MM.1S (cell line): ENCODE data around the gene VAV3.

Experiments used
- DNase-seq: peaks from one replicate; pipeline ENCODE4 v3.0.0-alpha.2; 2015
- H2AFZ ChIP-seq: fragments of 300-600 bp; sonication (generic); 2 replicates; pipeline ENCODE4 v1.6.0; 2016; ENCODE audit warnings: antibody characterized with exemption, low read length
- H3F3A ChIP-seq: fragments of 300-600 bp; sonication (generic); 2 replicates; pipeline ENCODE4 v1.6.1; 2016; ENCODE audit warnings: mild to moderate bottlenecking, antibody characterized with exemption, low read length, moderate library complexity, mixed read lengths; ENCODE audit not compliant: insufficient read depth
- H3K27ac ChIP-seq: fragments of 300-600 bp; sonication (generic); 2 replicates; pipeline ENCODE4 v1.5.1; 2016; ENCODE audit warnings: mild to moderate bottlenecking, low read length
- H3K27me3 ChIP-seq: fragments of 300-600 bp; sonication (generic); replicated peaks from 2 replicates; pipeline ENCODE4 v1.6.0; 2016; ENCODE audit warnings: low read length; ENCODE audit not compliant: insufficient read depth
- H3K36me3 ChIP-seq: fragments of 300-600 bp; sonication (generic); replicated peaks from 2 replicates; pipeline ENCODE4 v1.6.1; 2016; ENCODE audit warnings: mild to moderate bottlenecking, low read length, mixed read lengths; ENCODE audit not compliant: insufficient read depth
- H3K4me1 ChIP-seq: fragments of 300-600 bp; sonication (generic); 2 replicates; pipeline ENCODE4 v1.6.1; 2016; ENCODE audit warnings: low read length, mixed read lengths
- H3K4me2 ChIP-seq: fragments of 300-600 bp; sonication (generic); 2 replicates; pipeline ENCODE4 v1.6.0; 2016; ENCODE audit warnings: low read depth, low read length
- H3K4me3 ChIP-seq: fragments of 300-600 bp; sonication (generic); 2 replicates; pipeline ENCODE4 v1.5.1; 2016; ENCODE audit warnings: low read length, mixed read lengths
- H3K79me2 ChIP-seq: fragments of 300-600 bp; sonication (generic); 2 replicates; pipeline ENCODE4 v1.6.1; 2016; ENCODE audit warnings: mixed run types, low read length, mixed read lengths
- H3K9ac ChIP-seq: fragments of 300-600 bp; sonication (generic); 2 replicates; pipeline ENCODE4 v1.6.1; 2016; ENCODE audit warnings: low read length, mixed read lengths
- H3K9me2 ChIP-seq: fragments of 300-600 bp; sonication (generic); replicated peaks from 2 replicates; pipeline ENCODE4 v1.6.1; 2016; ENCODE audit warnings: mild to moderate bottlenecking, low read length, mixed read lengths; ENCODE audit not compliant: insufficient read depth
- H3K9me3 ChIP-seq: fragments of 300-600 bp; sonication (generic); replicated peaks from 2 replicates; pipeline ENCODE4 v1.6.1; 2016; ENCODE audit warnings: mild to moderate bottlenecking, low read length, mixed read lengths; ENCODE audit not compliant: insufficient read depth
- H4K20me1 ChIP-seq: fragments of 300-600 bp; sonication (generic); 2 replicates; pipeline ENCODE4 v1.6.1; 2016; ENCODE audit warnings: mild to moderate bottlenecking, low read length, moderate library complexity, mixed read lengths; ENCODE audit not compliant: insufficient read depth
- EZH2 ChIP-seq: fragments of 300-600 bp; sonication (generic); optimal IDR thresholded peaks from 2 replicates; pipeline ENCODE3; 2017; ENCODE audit warnings: low read depth, mild to moderate bottlenecking, antibody characterized with exemption, low read length, mixed read lengths
- EZH2phosphoT487 ChIP-seq: fragments of 300-600 bp; sonication (generic); IDR thresholded peaks from 2 replicates; pipeline ENCODE4 v1.6.1; 2018; ENCODE audit warnings: antibody characterized with exemption, low read length
- TF ChIP-seq, protein P1 (sequence below): fragments of 300-600 bp; sonication (generic); IDR thresholded peaks from 2 replicates; pipeline ENCODE4 v1.5.1; 2016; ENCODE audit warnings: antibody characterized with exemption, low read length, mixed read lengths

The VAV3 gene

DNA sequence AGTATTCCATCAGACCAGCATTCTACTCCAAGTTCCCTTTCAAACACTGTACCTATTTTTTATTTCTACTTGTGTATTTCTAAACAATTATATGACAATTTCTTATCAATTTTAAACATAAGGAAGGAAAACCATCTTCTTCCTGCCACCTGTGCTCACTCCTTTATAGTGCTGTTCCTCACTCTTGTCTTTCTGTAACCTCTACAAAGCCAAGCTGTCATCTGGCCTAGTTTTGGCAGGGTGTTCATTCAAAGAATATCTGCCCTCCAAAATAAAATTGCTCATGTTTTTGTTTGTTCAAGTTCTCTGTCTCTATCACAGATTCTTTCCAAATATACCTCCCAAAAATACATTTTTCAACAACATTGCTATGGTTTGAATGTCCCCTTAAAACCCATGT lies 360.2 kb downstream of the VAV3 start:
- Histone ChIP-seq H4K20me1 (no peaks in the 10 kb centered on the region), H3K4me1 (peaks cover 13% of the 10 kb centered on the region; the same call in 1 of the 2 replicates), H3K36me3 (no peaks in the 10 kb centered on the region), H3F3A (no peaks in the 10 kb centered on the region), H3K4me2 (no peak overlapping the region), H3K79me2 (no peaks in the 10 kb centered on the region), H3K4me3 (no peak overlapping the region), H3K9me2 (no peaks in the 10 kb centered on the region), H3K27ac (no peak overlapping the region), H3K27me3 (no peaks in the 10 kb centered on the region), H3K9ac (no peak overlapping the region), H3K9me3 (no peaks in the 10 kb centered on the region), H2AFZ (no peak overlapping the region)
- no peak for DNase-seq
- TF ChIP-seq EZH2 (no peak), EZH2phosphoT487 (no peak)
- TF ChIP-seq, protein P1, sequence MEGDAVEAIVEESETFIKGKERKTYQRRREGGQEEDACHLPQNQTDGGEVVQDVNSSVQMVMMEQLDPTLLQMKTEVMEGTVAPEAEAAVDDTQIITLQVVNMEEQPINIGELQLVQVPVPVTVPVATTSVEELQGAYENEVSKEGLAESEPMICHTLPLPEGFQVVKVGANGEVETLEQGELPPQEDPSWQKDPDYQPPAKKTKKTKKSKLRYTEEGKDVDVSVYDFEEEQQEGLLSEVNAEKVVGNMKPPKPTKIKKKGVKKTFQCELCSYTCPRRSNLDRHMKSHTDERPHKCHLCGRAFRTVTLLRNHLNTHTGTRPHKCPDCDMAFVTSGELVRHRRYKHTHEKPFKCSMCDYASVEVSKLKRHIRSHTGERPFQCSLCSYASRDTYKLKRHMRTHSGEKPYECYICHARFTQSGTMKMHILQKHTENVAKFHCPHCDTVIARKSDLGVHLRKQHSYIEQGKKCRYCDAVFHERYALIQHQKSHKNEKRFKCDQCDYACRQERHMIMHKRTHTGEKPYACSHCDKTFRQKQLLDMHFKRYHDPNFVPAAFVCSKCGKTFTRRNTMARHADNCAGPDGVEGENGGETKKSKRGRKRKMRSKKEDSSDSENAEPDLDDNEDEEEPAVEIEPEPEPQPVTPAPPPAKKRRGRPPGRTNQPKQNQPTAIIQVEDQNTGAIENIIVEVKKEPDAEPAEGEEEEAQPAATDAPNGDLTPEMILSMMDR = no peak

- no peak overlapping the region for H3K27ac ChIP-seq
- no peak overlapping the region for H3K4me3 ChIP-seq
- H2AFZ ChIP-seq = no peak overlapping the region
- H3K4me2 ChIP-seq = no peak overlapping the region
- no peak for DNase-seq
- H3K9me3 ChIP-seq = no peaks in the 10 kb centered on the region
- TF ChIP-seq, protein P1 = no peak
- TF ChIP-seq EZH2phosphoT487 (no peak), EZH2 (no peak)
- no peaks in the 10 kb centered on the region for H3K9me2 ChIP-seq
- H3K4me1 ChIP-seq = peaks cover 13% of the 10 kb centered on the region; the same call in 1 of the 2 replicates
- no peaks in the 10 kb centered on the region for H3F3A ChIP-seq
- H3K9ac ChIP-seq = no peak overlapping the region
- no peaks in the 10 kb centered on the region for H3K79me2 ChIP-seq
- H3K27me3 ChIP-seq = no peaks in the 10 kb centered on the region
- no peaks in the 10 kb centered on the region for H4K20me1 ChIP-seq
- no peaks in the 10 kb centered on the region for H3K36me3 ChIP-seq
These were observed 364.3 kb downstream of the VAV3 start for GRCh38 chr1:107600607-107601160.

DNA sequence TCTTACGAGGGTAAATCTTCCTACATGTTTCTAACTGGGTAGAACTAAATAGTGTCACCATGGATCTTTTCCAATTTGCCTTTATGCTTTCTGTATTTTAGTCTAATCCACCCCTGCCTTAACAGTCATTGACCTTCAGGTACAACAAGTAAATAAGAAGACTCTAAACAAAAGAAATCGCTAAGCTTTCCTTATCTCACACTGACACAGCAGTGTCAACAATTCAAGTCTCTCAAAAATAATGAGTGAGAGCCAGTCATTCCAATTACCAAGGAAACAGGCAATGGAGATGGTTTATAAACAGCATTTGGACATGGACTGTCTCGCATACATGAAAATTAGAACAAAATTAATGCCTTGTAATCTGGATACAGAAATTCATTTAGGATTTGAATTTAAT lies 365.8 kb downstream of the VAV3 start:
- no peaks in the 10 kb centered on the region for H3F3A ChIP-seq
- no peak overlapping the region for H3K4me3 ChIP-seq
- H3K4me2 ChIP-seq = no peak overlapping the region
- no peaks in the 10 kb centered on the region for H3K36me3 ChIP-seq
- H4K20me1 ChIP-seq = no peaks in the 10 kb centered on the region
- H3K4me1 ChIP-seq = peaks cover 21% of the 10 kb centered on the region
- H3K9me3 ChIP-seq = no peaks in the 10 kb centered on the region
- no peak overlapping the region for H2AFZ ChIP-seq
- no peaks in the 10 kb centered on the region for H3K9me2 ChIP-seq
- H3K27ac ChIP-seq = no peak overlapping the region
- TF ChIP-seq, protein P1 = no peak
- TF ChIP-seq EZH2 (no peak), EZH2phosphoT487 (no peak)
- no peaks in the 10 kb centered on the region for H3K79me2 ChIP-seq
- no peak overlapping the region for H3K9ac ChIP-seq
- DNase-seq = no peak
- H3K27me3 ChIP-seq = no peaks in the 10 kb centered on the region
